GM21526 (cell line): ENCODE measurements around the gene DIO3.
"Not testable (repeated sequence)": the region's sequence is repeated elsewhere in the genome, so short reads cannot be mapped to it uniquely, and the experiment has no call there.

ENCODE experiments used
- ATAC-seq: cut with Tn5 transposase; IDR thresholded peaks from one replicate; pipeline ENCODE4 v1.9.1; 2021; ENCODE audit warnings: moderate library complexity; ENCODE audit not compliant: unreplicated experiment, low FRiP score

The DIO3 gene

DNA sequence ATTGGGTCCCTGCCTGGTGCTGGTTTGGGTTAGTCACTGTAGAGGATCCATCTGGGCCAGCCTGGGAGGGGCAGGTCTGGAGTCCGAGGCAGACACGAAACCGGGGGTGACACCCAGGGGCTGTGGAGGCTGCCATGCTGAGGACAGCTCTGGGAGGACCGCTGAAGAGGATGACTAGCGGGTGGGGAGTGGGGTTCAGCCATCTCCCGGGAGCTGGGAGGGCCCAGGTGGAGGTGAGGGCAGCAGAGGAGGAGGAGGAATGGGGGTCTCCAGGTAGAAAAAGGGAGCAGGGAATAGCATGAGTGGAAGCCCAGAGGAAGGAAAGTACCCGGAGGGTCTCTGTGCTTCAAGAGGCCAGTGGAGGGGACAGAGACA lies 4.0 kb upstream of the DIO3 start:
- no peak for ATAC-seq

DNA sequence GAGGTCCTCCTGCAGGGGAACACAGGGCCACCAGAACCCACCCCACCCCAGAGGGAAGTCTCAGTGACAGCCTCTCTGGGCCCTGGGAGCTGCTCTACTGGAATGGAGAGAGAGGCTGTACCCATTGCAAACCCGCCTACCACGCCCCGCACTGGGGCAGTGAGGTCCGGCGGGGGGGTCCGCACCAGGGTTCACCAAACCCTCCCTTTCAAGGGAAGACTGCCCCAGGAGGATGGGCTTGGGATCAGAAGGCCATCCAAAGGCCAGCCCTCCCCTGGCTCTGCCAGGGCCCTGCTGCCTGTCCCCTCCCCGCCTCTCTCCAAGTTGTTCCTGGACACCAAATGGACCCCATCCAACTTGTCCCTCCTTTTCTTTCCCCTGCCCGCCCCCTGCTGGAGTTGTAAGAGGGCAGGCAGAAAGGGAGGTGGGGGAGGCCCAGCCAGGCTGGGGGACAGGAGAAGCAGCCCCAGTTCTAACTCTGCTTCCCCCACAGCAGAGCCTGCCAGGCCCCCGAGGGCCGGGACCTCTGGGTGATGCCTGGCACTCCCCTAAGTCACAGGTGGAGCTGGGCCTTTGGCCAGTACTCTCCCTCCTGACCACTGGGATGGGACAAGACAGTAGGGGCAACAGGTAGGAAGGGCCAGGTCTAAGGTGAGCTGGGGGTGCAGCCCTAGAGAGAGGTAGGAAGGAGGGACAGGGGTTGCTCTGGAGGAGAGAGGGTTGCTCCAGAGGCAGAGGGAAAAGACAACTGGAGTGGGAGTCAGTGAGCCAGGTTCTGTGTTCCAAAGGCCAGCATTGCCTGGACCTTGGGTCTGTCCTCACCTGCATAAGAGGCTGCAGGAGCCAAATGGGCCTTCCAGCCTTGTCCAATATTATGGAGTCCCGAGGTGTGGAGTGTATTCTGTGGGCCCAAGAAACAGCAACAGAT lies 3.2 kb upstream of the DIO3 start:
- ATAC-seq, result no peak

DNA sequence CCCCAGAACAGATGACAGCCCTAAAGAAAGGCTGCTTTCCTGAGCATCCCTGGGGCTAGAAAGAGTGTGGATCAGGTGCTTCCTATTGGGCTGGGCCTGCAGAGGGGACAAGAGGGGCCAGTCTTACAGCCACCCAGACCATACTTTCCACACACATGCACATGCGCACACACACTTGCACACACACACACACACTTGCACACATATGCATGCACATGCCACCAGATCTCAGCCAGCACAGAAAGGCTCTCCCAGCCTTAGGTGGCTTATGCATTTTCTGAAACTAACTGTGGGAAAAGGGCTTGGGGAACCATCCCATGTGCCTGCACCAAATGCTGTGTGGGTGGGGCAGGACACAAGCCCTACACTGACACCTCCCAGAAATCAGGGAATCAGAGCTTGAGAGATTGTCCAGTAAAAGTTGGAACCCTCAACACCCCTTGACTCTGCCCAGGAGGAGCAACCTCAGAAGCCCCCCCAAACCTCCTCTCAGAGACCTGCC lies 2.5 kb upstream of the DIO3 start:
- ATAC-seq, result no peak

DNA sequence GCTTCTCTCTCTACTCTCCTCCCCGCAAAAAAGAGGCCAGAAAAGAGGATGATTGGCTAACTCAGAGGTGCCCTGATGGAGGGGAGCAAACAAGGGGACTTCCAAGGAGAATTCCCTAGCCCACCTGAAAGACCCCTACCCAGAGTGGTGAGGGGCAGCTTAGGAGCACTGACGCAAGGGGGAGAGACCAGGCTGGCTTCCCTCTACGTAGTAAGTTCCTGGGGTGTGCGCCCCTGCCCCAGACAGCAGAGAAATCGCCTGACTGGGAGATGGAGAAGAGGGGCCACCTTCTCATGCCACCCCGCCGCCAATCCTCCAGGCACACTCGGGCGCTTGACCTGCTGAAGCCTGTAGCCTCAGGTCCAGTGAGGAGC lies 2.1 kb upstream of the DIO3 start:
- no peak for ATAC-seq

DNA sequence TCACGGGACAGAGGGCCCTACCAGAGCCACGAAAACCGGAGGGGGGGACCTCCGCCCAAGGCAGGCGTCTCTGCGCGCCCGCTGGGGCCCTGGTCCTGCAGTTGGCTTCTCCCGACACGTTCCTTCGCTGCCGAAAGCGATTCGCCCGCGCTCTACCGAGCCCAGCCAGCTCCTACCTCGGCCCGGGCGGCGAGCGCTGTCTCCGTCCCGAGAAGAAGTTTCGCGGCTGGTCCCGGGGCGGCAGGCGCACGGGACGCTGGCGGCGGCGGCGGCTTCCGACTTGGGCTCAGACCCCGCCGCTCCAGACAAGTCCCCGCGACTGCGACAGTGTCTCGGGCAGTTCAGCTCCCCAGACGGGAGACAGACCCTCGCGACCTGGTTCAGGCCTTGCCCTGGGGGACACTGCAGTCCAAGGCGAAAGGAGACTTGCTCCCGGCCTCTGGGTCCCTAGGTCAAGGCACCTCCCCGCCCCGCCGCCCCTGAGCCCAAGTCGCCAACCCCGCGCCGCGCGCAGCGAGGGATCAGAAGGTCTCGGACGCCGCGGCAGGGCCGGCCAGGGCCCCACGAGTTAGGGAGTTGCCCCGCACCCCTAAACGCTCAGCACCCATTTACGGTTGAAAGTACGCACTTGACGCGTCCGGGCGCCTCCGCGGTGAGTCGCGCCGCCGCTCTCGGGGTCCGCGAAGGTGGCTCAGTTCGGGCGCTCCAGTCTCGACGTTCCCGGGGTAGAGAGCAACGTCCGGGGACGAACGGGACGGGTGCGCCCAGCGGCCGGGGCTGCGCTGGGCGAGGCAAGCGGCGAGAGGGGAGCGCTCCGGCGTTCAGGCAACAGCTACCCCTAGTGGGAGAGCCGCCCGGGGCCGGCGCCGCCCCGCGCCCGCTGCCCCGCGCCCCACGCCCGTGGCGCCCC lies 1.4 kb upstream of the DIO3 start:
- ATAC-seq, result no peak

DNA sequence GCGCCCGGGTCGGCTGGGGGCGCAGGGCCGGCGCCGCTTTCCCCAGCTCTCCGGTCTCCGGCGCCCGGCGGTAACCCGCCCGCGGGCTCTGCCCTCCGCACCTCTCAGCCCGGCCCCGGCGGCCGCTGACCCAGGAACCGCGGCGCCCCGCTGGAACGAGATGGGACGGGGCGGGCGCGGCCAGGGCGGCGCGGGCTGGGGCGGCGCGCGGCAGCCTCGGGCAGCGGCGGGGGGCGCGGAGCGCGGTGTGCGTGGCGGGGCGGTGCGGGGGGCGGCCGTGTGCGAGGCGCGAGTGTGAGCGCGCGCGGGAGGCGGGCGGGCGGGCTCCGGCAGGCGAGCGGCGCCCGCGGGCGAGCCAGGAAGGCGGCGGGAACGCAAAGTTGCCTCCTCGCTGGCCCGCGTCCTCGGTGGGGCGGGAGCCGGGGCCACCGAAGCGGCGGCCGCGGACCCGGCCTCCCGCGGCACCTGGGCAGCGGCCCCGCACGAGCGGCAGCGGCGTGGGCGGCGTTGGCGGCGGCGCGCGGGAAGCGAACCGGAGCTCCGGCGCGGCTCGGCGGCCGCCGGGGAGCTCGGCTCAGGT lies 671 bp upstream of the DIO3 start:
- ATAC-seq, result no peak

DNA sequence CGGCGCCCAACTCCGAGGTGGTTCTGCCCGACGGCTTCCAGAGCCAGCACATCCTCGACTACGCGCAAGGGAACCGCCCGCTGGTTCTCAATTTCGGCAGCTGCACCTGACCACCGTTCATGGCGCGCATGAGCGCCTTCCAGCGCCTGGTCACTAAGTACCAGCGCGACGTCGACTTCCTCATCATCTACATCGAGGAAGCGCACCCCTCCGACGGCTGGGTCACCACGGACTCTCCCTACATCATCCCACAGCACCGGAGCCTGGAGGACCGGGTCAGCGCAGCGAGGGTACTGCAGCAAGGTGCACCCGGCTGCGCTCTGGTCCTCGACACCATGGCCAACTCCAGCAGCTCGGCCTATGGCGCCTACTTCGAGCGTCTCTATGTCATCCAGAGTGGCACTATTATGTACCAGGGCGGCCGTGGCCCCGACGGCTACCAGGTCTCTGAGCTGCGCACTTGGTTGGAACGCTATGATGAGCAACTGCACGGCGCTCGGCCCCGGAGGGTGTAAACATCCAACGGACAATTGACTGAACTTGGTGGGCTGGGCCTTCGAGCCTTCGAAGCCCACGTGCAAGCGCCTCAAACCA lies 699 bp downstream of the DIO3 start:
- no peak for ATAC-seq

DNA sequence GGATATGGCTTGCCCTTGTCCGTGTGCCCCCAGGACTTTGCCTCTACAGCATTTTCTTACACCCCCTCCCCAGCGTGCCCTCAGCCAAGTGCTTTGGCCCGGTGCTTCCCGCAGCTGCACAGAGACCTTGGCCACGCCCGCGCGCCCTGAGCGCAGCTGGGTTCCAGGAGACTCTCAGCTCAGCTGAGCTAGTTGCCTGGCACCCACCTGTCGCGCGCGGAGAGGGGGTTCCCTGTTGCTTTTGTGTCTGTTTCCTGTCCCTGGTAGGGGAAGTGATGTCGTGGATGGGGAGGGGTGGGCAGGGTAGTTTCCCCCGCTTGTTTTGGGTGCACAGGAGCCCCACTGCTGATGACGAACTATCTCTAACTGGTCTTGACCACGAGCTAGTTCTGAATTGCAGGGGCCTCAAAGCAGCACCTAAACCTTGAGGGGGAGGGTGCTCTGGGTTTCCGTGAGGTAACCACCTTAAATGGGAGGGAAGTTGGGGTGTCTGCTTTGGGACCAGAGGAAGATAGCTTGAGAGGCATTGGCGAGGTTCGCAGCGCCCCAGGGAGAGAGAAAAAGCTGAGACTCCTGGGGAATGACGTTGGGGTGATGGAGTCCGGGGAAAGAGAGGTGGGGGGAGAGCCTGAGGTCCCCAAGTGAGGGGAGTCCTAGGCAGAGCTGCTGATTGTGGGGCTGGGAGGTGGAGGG lies 1.5 kb downstream of the DIO3 start:
- no peak for ATAC-seq

DNA sequence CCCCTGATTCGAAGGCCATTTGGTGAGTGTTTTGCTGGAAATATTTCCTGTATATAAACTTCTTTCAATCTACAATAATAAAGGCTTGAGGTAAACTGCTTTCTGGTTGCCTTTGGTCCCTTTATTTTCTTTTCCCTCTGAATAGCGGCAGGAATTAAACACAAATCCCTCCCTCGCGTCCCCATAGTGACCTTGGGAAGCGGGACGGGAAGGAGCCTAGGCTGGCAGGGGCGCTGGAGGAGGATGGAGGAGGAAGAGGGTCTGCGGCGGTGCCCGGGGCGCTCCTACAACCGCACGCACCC lies 2.0 kb downstream of the DIO3 start:
- no peak for ATAC-seq

DNA sequence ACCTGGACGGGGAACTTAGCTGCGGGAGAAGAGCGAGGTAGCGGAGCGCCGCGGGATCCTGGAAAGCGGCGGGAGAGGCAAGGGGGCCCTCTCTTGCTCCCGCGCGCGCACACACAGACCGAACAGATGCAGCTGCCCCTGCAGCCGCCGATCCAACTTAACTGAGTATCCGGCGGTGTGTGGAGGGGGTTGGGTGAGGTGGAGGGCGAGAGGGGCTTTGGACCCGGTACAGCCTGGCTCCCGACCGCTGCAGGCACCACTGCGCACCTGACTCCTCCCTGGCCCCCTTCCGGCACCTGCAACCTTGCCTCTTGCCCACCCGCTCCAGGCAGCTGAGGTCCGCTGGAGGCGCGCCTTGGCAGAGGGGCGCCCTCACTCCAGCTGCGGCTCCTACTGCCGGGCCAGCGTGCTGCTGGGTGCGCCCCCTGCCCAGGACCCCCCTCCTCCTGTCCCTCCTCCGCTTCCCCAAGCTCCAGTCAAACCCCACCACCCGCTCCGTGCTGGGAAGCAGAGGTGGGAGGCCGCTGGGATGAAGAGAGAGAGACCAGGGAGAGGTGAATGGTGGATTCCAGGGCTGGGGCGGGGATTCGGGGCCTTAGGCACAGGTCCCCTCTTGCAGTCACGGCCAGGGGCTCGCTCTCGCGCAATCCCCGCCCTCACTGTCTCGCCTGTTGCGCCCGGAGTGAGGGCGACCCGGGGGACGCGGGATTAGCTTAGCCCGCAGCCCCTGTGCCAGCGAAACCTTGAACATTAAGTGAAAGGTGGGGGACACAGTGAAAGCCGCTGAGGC lies 2.6 kb downstream of the DIO3 start:
- ATAC-seq, result no peak

DNA sequence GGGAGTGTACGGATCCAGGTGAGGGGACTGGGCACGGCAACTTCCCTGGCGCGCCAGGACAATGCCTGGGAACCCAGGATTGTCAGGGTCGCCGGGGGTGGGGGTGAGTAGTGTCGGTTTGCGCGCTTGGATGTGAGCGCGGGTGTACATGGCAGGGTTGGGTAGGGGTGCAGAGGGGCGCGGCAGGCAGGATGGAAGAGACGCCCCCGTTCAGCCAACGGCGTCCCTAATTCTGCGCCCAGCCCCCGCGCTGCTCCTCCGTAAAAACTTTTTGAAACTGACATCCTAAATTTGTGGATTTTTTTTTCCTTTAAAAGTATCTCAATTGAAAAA lies 3.1 kb downstream of the DIO3 start:
- no peak for ATAC-seq

DNA sequence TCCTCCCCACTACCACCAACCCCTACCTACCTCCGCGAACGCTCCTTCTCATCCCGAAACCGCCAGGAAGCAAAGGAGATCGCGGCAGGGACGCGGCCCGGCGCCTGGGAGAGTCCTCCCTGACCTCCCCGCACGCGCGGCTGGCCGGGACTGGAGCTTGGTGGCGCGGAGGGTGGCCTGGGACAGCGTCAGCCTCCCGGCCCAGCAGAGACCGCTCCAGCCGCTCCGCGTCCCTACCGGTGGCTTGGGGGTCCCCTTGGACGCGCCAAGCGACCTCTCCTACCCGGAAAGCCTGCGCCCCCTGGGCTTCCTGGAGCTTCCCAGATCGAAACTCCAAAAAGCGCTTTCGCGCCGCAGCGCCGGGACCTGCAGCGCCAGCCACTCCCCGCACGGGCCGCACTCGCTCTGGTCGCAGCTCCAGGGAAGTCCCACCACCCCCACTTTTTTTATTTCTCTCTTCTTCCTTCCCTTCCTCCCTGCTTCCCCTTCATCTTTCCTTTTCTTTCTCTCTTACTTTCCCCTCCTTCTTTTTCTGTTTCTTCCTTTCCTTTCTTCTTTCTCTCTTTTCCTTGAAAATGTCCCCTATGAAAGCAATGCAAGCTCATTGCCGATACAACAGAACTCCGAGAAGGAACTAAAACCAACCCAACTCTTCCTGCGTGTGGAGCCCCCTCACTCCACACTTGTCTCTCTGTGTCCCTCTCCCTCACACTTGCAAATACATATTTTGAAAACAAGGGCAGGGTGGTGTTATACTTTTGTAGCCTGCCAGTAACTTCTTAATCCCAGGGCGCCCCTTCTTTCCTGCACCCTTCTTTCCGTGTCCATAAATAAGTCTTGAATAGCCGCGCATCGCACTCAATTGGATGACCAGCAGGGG lies 3.8 kb downstream of the DIO3 start:
- no peak for ATAC-seq

DNA sequence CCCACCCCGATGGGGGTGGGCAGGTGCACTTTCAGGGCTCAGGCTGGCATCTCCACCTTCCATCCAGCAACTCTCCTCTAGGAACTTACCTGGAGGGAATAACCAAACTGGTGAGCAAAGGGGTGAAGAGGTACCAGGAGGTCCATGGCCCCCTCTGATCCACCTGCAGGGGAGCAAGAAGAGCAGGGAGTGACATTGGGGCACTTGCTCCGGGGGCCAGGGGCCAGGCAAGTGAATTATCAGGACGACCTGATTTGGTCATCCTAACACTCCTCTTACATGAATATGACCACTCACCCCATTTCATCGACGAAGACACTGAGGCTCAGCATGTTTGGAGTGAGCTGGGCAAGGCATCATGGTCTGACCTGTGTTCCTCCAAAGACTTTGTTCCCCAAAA lies 6.0 kb downstream of the DIO3 start:
- no peak for ATAC-seq

DNA sequence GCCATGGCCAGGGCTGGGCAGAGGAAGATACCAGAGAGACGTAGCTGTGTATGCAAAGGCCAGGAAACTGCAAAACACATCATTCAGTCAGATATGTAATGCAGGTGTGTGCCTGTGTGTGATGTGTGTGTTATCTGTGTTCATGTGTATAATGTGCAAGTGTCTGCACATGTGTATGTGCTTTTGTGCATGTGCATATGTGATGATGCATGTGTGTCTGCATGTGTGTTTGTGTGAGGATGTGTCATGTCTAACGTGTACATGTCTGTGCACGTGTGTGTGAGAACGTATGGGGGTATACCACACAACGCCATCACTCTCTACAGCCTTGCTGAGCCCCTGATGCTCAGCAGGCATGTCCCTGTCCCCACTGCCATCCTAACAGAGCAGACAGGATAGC lies 9.7 kb downstream of the DIO3 start:
- no peak for ATAC-seq

DNA sequence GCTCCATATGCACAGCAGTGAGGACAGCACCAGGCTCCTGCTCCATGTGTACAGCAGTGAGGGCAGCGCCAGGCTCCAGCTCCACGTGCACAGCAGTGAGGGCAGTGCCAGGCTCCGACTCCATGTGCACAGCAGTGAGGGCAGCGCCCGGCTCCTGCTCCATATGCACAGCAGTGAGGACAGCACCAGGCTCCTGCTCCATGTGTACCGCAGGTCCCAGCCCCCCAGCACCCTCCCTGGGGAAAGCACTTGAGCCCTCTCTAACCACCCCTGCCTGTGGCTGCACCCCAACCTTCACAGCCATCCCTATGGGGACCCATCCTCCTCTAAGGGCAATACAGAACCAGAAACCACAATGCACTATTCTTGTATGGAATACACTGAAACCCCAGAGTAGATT lies 11.2 kb downstream of the DIO3 start:
- not testable (repeated sequence) for ATAC-seq

DNA sequence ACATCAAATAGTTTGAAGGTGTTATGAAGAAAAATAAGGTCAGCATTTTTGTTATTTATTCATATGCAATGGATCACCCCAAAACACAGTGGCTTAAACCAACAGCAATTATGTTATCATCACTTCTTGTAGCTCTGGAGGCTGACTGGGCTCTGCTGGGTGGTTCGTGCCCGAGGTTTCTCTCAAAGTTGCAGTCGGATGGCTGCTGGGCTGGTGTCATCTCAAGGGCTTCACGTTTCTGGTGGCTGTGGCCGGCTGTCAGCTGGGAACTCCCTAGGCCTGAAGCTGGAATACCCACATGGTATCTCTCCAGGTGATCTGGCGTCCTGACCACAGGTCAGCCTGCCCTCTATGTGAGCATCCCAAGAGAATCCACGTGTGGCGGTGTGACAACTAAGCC lies 12.0 kb downstream of the DIO3 start:
- no peak for ATAC-seq

DNA sequence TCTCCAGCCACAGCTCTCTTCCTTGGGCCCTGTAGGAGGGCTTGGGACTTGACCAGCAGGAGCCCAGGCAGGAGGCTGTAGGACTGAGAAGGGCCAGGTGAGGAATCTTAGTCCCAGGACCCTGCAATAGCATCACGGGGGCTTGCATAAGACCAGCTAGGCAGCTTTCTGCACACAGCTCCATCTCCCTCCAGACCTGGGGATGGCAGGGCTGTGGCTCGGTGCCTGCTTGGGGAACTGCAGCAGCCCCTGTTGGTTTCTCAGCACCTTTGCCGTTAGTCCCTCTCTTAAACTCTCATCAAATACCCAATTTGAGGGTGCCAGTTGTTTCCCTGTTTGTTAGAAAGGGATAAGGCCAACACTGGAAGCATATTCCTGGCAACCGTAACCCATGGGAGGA lies 14.3 kb downstream of the DIO3 start:
- ATAC-seq, result no peak

DNA sequence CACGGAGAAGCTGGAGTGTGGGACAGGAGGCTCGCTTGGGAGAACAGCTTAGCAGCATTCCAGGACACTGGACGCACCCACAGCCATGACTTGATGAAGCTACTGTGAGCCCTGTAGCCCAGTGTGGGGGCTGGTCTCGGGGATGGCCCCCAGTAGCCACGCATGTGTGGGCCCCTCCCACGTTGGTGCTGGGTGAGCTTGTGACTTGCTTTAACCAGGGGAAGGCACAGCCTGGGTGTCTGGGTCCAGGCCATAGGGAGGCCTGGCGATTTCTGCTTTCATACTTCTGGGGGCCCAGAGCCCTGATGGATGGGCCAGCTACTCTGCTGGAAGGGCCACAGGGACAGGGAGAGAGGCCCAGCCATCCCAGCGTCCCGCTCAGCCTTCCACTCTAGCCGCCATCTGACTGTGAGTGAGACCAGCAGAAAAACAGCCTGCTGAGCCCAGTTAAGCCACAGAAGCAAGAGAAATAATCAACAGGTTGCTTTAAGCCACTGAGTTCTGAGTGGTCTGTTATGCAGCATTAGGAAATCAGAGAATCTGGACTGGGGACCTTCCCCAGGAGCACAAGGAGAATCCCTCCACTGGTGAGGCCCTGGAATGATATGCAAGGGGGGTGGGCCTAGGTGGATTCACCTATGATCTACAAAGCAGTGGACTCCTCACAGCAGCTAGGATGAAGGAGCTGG lies 16.1 kb downstream of the DIO3 start:
- ATAC-seq, result no peak
